Measurements from ENCODE around the gene ABCA7. TPM values are rescaled to one million over a fixed set of nuclear protein-coding genes. Genes with fewer than 3 reads are reported as not detected.
A peak's percentile ranks its signal among the peaks of the same experiment; 100 is the strongest.

Gene ABCA7
- total and polyA plus RNA-seq, 2 of the 13 experiments (the other 11 are each of a cell fraction or from before 2014, with no cell fraction given), result 4.4 to 32.4 TPM

GRCh38 chr19:1089126-1089771, 49.3 kb downstream of the ABCA7 start:
- BruUV-seq (replicated peaks), result no TSS peak
- Histone ChIP-seq H2AFZ (ENCODE audit: low read length) (no peak overlapping the region), H3K9ac (ENCODE audit: insufficient read depth, low read depth, low read length) (no peak overlapping the region), H3K27me3 (ENCODE audit: control insufficient read depth in 1 of 2, insufficient read depth in 2 of 2, low read length in 2 of 2) (no peaks in the 10 kb centered on the region), H3K4me3 (replicated peaks in 1 of 3; ENCODE audit: insufficient read depth in 1 of 3, low read depth in 2 of 3, low read length in 3 of 3) (no peak overlapping the region), H4K20me1 (ENCODE audit: insufficient read depth, low read length) (peaks cover 11% of the 10 kb centered on the region; the same call in 1 of the 2 replicates), H3K27ac (ENCODE audit: extremely low read length, insufficient read depth, low read length) (no peak overlapping the region), H3K4me2 (ENCODE audit: low read depth, low read length) (no peak overlapping the region), H3K79me2 (ENCODE audit: insufficient read depth, low read length) (peaks cover 21% of the 10 kb centered on the region), H3K36me3 (replicated peaks in 1 of 2; ENCODE audit: control insufficient read depth in 1 of 2, insufficient read depth in 2 of 2, low read length in 2 of 2) (peaks cover 16 to 40% of the 10 kb centered on the region in 2 experiments), H3K9me3 (ENCODE audit: low read length) (no peaks in the 10 kb centered on the region), H3K4me1 (ENCODE audit: insufficient read depth, low read length) (peaks cover 14% of the 10 kb centered on the region)
- CTCF ChIA-PET (ENCODE audit: low intra/inter-chr PET ratio, low total read pairs), result no interaction called here
- no peak for FAIRE-seq
- no peak for DNase-seq (ENCODE audit: low spot score)
- in situ Hi-C loops (cut with HindIII; ENCODE audit: extremely low pct_ligation_motif_present, low pct_unique_long_range_greater_than_20kb) (no loop called here), intact Hi-C loops (cut with micrococcal nuclease; ENCODE audit: unreplicated experiment) (no loop called here)
- WGBS (ENCODE audit: low lambda C conversion rate), result 97% methylated on average over 9 of the region's 32 CpGs
- no peak for ATAC-seq
- POLR2A ChIA-PET, result interaction anchor here (1.6 kb wide), 1 partner anchor 9 kb away, joined by 5 read pairs; no protein-coding TSS in a partner anchor
- TF ChIP-seq POLR2AphosphoS5 (IDR thresholded peaks at IDR 0.05; ENCODE audit: low read depth, low read length) (peak; percentile 27; the same call in 1 of the 2 replicates), SP5 (CRISPR knock-in tag; IDR thresholded peaks at IDR 0.05; ENCODE audit: borderline replicate concordance, low read depth) (no peak), AGO2 (optimal IDR thresholded peaks at IDR 0.05; ENCODE audit: low read depth, low read length) (peak; percentile 70), RBFOX2 (IDR thresholded peaks at IDR 0.05; ENCODE audit: low read depth, low read length) (peak; percentile 22; the same call in 1 of the 2 replicates), MAFG (CRISPR knock-in tag; IDR thresholded peaks at IDR 0.05) (no peak), RBM22 (optimal IDR thresholded peaks at IDR 0.05; ENCODE audit: low read length) (peak; percentile 86), POLR2A (IDR thresholded peaks at IDR 0.05; ENCODE audit: insufficient read depth in 1 of 2, low read depth in 2 of 2, low read length in 2 of 2) (peak in 1 of 2 experiments; percentile 38; a peak in 2 of 4 replicates)
- TF ChIP-seq, protein P1, sequence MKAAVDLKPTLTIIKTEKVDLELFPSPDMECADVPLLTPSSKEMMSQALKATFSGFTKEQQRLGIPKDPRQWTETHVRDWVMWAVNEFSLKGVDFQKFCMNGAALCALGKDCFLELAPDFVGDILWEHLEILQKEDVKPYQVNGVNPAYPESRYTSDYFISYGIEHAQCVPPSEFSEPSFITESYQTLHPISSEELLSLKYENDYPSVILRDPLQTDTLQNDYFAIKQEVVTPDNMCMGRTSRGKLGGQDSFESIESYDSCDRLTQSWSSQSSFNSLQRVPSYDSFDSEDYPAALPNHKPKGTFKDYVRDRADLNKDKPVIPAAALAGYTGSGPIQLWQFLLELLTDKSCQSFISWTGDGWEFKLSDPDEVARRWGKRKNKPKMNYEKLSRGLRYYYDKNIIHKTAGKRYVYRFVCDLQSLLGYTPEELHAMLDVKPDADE (CRISPR knock-in tag; IDR thresholded peaks at IDR 0.05), result no peak

Measured in HepG2 (cell line).